Measurements from ENCODE around the gene TTYH3.
A peak's percentile ranks its signal among the peaks of the same experiment; 100 is the strongest.

The TTYH3 gene

GRCh38 chr7:2651336-2651735, 19.6 kb downstream of the TTYH3 start:
- DNase-seq = peak; percentile 19

- DNase-seq = no peak
These were observed 20.3 kb downstream of the TTYH3 start for GRCh38 chr7:2651847-2652735.

GRCh38 chr7:2652736-2653060, 20.9 kb downstream of the TTYH3 start:
- no peak for DNase-seq

- DNase-seq = no peak
These were observed 22.3 kb downstream of the TTYH3 start for GRCh38 chr7:2654059-2654458.

GRCh38 chr7:2655870-2656614, 24.3 kb downstream of the TTYH3 start:
- no peak for DNase-seq

GRCh38 chr7:2657208-2657607, 25.4 kb downstream of the TTYH3 start:
- no peak for DNase-seq

GRCh38 chr7:2657920-2658671, 26.3 kb downstream of the TTYH3 start:
- DNase-seq = no peak

- DNase-seq = no peak
These were observed 27.2 kb downstream of the TTYH3 start for GRCh38 chr7:2658941-2659340.

- no peak for DNase-seq
These were observed 28.0 kb downstream of the TTYH3 start for GRCh38 chr7:2659556-2660358.

GRCh38 chr7:2660359-2661095, 28.7 kb downstream of the TTYH3 start:
- DNase-seq = no peak

- DNase-seq = no peak
These were observed 29.3 kb downstream of the TTYH3 start for GRCh38 chr7:2661096-2661449.

GRCh38 chr7:2661602-2662272, 30.0 kb downstream of the TTYH3 start:
- DNase-seq = no peak

- DNase-seq = no peak
These were observed 30.7 kb downstream of the TTYH3 start for GRCh38 chr7:2662273-2663120.

- no peak for DNase-seq
These were observed 31.5 kb downstream of the TTYH3 start for GRCh38 chr7:2663121-2663886.

GRCh38 chr7:2663960-2664359, 32.2 kb downstream of the TTYH3 start:
- no peak for DNase-seq

- no peak for DNase-seq
These were observed 33.6 kb downstream of the TTYH3 start for GRCh38 chr7:2665359-2665791.

- no peak for DNase-seq
These were observed 34.4 kb downstream of the TTYH3 start for GRCh38 chr7:2666155-2666554.

GRCh38 chr7:2666588-2667250, 34.9 kb downstream of the TTYH3 start:
- DNase-seq = no peak

GRCh38 chr7:2667843-2668242, 36.1 kb downstream of the TTYH3 start:
- DNase-seq = no peak

Data from OCI-M1 (cell line).